Measurements from ENCODE around the gene CBX8.

CBX8 gene

GRCh38 chr17:79819085-79819484 lies 22.2 kb upstream of the CBX8 start:
- peak; percentile 72 for DNase-seq

GRCh38 chr17:79818026-79818758 lies 21.3 kb upstream of the CBX8 start:
- DNase-seq = no peak

DNA sequence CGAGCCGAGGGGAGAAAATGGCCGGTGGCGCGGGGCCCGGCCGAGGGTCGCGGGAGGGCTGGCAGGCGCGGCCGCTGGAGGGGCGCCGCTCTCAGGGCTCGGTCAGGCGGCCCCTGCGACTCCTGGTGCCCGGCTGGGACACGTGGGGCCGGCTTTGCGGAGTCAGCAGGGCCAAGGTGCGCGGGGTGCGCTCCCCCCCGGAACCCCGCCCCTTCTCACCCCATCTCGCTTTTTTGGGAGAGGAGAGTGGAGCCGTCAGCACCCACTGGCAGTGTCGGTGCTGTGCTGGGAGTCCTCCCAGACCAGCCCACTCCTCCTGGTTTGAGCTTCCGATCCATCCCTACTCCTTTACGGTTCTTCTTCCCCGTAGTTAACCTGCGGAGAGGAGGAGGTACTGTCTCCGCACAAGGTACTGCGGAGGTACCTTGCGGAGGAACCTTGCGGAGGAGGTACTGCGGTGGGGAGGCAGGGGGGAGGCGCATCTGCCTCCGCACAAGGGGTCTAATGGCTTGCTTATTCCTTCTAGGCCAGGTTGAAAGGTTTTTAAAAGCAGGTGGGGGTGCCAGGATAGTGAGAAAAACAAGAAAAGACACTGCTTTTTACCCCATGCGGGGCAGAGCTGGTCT lies 19.1 kb upstream of the CBX8 start:
- no peak for DNase-seq

DNA sequence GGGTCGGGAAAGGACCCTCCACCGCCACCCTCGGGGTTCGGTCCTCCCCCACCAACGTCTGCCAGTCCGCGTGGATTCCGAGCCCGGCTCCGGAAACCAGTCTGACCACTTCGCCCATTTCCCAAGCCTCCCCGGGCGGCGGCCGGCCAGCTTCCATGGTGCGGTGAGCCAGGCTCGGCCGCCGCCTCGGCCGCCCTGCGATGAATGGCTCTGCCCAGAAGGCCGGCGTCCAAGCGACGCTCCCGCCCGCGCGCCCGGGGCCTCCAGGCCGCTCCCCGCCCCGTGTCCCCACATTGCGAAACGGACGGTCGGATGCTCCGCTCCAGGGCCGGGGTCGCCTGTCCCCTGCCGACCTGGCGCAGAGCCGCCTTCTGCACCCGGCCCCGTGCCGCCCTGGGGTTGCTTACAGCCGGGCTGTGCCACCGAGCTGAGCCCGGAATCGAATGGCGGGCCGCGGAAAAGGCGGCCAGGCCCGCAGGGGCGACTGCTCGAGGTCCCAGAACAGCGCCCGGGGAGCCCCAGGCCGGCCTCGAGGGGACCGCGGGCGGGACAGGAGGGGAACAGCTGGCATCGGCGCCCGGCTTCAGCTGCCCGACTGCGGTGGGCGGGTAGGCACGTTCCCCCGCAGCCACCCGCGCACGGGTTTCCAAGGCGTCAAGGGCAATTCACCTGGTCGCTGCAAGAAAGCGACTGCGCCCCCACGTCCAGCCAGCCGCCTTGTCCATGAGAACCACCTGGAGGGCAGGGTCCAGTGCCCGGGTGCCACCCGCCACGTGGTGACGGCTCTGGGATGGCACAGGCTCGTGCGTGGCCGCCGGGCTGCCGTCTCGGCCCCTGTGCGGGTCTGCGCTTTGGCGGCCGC lies 18.3 kb upstream of the CBX8 start:
- no peak for DNase-seq

DNA sequence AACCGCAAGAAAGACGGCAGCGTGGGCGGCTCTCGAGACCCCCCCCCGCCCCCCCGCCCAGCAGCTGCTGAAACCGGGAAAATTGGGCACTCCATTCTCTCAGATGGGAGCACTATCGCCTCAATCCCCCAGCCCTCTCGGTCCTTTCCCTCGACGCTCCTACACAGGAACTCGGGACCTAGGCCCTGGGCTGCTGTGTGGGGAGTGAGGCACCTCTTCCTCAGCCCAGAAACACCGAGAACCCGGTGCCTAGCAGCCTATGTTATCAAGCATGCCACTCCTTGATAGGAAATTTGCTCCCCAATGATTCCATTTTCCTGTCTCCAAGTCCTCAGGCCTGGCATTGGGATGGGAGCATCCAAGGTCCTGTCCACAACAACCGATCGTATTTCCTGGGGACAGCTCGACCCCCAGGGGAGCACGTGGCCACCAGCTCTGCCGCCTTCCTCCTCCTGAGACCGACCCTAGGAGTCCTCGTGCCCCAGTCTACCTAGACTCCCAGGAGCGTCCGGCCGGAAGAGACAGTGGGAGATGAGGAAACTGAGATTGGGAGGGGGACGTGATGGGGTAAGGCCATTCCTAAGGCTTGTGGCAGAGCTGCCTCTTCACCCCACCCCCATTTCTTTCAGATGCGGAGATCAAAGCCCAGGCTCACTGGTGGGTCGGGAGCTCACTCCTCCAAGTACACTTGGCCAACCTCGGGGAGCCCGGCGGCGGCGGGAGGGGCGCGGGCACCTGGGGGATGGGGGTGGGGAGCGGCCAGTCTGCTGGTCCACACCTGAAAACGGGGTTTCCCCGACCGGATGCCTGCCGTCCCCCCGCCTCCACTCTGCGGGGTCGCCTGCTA lies 17.5 kb upstream of the CBX8 start:
- no peak for DNase-seq

- no peak for DNase-seq
These were observed 16.6 kb upstream of the CBX8 start for GRCh38 chr17:79813297-79814126.

DNA sequence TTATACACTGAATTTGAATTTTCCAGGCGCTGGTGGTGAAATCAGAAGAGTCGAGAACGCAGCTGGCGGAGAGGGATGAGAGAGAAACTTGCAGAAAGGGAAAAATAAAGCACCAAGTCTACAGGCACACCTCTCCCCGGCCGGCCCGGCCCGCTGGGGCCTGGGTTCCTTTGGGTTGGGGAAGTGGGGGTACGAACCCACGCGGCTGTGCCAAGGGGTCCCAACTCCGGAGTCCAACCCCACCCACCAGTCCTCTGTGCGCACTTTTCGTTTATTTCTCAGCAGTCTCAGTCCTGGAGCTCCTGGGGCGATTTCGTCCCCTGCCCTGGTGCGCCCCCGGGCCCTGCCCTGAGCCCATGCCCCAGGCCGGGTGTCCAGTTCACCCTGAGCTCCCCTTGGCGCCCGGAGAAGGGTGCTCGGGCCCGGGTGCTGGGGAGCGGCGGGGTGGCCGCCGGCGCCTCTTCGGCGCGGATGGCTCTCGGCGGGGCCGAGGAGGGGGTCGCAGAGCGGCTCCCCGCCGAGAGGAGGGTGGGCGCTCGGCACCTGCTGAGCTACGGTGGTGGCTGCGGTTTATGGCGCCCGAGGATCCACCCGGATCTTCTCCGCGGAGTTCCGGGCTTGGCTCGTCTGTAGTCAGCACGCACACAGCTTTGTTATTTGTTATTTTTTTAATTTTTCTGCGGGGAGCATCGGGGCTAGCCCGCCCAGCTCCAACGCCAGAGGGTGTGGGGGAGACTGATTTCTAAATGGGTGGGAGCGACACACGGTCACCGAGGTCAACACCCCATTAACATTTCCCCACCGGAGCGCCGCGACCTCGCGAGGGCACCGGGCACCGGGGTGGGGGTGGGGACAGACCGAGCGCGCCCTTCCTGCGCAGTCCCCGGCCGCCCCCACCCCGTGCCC lies 15.7 kb upstream of the CBX8 start:
- no peak for DNase-seq

DNA sequence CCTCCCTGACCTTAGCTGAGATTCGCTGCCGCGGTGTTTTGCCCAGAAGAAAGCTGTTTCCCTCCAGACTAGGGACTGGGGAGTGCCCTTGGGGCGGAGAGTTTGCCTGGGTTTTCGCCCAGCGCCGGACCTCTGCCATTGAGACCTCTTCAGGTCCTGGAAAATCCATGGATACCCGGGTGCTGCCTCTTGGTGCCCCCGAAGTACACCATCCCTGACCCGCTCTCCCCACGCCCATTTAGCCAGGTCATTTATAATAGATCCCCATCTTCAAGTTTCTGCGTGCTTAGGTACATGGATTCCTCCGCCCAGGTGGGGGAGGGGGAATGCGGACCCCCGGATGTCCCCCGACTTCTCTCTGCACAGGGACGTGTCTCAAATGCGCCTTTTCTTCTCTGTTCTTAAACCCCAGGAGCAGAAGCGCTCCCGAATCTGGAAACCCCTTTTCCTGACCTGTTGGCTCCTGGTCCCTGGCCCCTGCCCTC lies 15.0 kb upstream of the CBX8 start:
- DNase-seq = no peak

DNA sequence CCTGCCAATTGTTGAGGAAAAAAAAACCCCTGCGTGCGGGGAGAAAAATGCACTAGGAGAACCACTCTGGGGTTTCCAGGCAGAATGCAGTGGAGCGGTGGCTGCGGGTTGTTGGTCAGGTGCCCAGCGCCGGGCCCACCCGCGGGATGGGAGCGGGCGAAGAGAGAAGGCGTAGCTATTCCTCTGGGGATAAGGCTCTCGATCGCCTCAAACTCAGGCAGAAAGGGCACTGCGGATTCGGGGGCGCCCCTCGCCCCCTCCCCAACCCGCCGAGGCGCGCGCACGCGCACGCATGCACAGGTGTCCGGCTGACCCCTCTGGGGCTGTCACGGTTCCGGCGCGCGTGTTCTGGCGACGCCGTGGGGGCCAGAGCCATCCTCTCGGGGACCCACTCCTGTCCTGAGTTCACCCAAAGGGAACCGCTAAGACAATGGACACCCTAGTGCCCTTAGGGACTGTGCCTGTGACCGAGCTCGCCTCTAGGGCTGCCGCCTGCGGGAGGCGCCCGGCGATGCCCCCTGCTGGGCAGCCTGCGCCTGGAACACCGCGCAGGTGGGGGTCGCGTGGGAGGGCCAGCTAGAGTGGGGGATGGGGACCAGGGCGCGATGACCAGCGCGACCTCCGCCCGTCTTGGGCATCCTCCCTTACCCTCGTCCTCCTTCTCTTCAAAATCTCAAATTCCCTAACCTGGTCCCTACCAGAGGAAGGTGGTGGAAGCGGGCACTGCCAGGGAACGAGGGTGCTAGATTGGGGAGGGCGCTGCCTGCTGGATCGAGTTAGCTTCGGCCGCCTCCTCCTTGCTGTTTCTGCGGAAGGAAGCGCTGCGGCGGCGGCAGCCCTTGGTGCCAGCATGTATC lies 14.4 kb upstream of the CBX8 start:
- peak; percentile 54 for DNase-seq

DNA sequence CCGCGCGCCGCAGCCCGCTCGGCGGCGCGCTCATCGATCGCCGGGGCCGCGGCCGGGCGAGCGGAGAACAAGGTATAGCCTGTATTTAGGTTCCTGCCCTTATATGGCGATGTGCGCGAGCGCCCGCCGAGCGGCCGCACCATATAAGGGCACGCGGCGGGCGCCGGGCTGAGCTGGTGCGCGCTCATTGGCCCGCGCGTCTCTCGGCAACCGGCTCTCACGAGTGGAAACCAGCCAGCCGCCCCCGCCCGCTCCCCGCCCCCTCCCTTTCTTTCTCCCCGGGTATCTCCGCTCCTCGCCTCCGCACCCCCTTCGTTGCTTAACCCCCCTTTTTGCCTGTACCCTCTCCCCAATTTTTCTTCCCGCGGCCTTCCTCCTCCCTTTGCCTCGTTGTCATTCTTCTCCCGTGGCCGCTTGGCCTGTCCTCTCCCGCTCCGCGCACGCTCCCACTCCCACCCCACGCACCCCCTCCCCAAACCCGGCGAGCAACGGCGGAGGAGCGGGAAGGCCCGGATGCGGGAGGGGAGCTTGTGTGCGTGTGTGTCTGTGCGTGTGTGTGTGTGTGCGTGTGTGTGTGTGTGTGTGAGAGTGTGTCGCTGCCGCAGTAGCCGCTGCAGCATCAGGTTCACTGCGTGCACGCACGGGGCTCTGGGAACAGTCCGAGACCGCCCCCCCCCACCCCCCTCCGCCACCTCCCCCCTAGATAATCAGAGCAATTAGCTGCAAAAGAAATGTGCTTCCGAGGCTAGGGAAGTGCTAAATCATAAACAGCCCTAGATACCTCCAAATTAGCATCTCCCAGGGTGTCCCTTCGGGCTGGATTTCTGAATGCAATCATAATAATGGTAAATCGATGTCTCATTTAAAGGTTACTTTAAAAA lies 13.5 kb upstream of the CBX8 start:
- DNase-seq = peak; percentile 75

- DNase-seq = no peak
These were observed 12.8 kb upstream of the CBX8 start for GRCh38 chr17:79809530-79810129.

GRCh38 chr17:79808763-79809529 lies 12.1 kb upstream of the CBX8 start:
- peak; percentile 53 for DNase-seq

- DNase-seq = no peak
These were observed 10.2 kb upstream of the CBX8 start for GRCh38 chr17:79806863-79807720.

GRCh38 chr17:79806446-79806760 lies 9.5 kb upstream of the CBX8 start:
- DNase-seq = no peak

GRCh38 chr17:79804856-79805696 lies 8.2 kb upstream of the CBX8 start:
- DNase-seq = no peak
